T-helper 1 cell (primary cell): ENCODE data around the gene N4BP2L1.

Experiments used
- DNase-seq, 5 donors: peaks; one replicate each; pipeline ENCODE4 v3.0.0-alpha.2; 2012 to 2020

Gene N4BP2L1

GRCh38 chr13:32431361-32431760 is 3.4 kb upstream of the N4BP2L1 start:
- DNase-seq, result no peak

- DNase-seq, result no peak
Observed at GRCh38 chr13:32430018-32430747, 2.3 kb upstream of the N4BP2L1 start.

GRCh38 chr13:32429433-32429909 is 1.5 kb upstream of the N4BP2L1 start:
- no peak for DNase-seq

- peak in 1 of 5 donors; percentile 12 for DNase-seq
Observed at GRCh38 chr13:32428581-32429432, 877 bp upstream of the N4BP2L1 start.

GRCh38 chr13:32426990-32427851 is 709 bp downstream of the N4BP2L1 start:
- DNase-seq, result peak; percentile 31 to 63 (median 58)

GRCh38 chr13:32426191-32426989 is 1.5 kb downstream of the N4BP2L1 start:
- peak in 3 of 5 donors; percentile 4 to 85 (median 30) for DNase-seq

GRCh38 chr13:32425158-32425557 is 2.8 kb downstream of the N4BP2L1 start:
- no peak for DNase-seq

GRCh38 chr13:32423592-32423991 is 4.3 kb downstream of the N4BP2L1 start:
- DNase-seq, result no peak

GRCh38 chr13:32419862-32420261 is 8.1 kb downstream of the N4BP2L1 start:
- DNase-seq, result no peak

- no peak for DNase-seq
Observed at GRCh38 chr13:32417995-32418394, 9.9 kb downstream of the N4BP2L1 start.

- DNase-seq, result peak in 1 of 5 donors; percentile 22
Observed at GRCh38 chr13:32415019-32415418, 12.9 kb downstream of the N4BP2L1 start.

- no peak for DNase-seq
Observed at GRCh38 chr13:32414580-32414979, 13.3 kb downstream of the N4BP2L1 start.

GRCh38 chr13:32413284-32413683 is 14.6 kb downstream of the N4BP2L1 start:
- DNase-seq, result no peak

- DNase-seq, result no peak
Observed at GRCh38 chr13:32409561-32410421, 18.1 kb downstream of the N4BP2L1 start.

- no peak for DNase-seq
Observed at GRCh38 chr13:32409001-32409313, 19.0 kb downstream of the N4BP2L1 start.

GRCh38 chr13:32408296-32409000 is 19.5 kb downstream of the N4BP2L1 start:
- DNase-seq, result peak in 1 of 5 donors; percentile 20

GRCh38 chr13:32407854-32408253 is 20.1 kb downstream of the N4BP2L1 start:
- DNase-seq, result peak in 1 of 5 donors; percentile 51

GRCh38 chr13:32403108-32403507 is 24.8 kb downstream of the N4BP2L1 start:
- no peak for DNase-seq

- DNase-seq, result no peak
Observed at GRCh38 chr13:32391101-32391619, 36.8 kb downstream of the N4BP2L1 start.

GRCh38 chr13:32390484-32390883 is 37.4 kb downstream of the N4BP2L1 start:
- no peak for DNase-seq
